HepG2 (cell line): ENCODE measurements around the gene WWTR1. TPM values are rescaled to one million over a fixed set of nuclear protein-coding genes. Genes with fewer than 3 reads are reported as not detected.

Experiments used
- ATAC-seq: fragments of 200-7000 bp; cut with Tn5 transposase; 3 replicates; pipeline ENCODE4 v1.9.1; 2020; ENCODE audit warnings: mild to moderate bottlenecking, moderate library complexity
- BruUV-seq: library from RNA; stranded (reverse); fragments of 400-500 nt; replicated peaks from 2 replicates; lab custom pipeline; 2021; lab: Mats Ljungman, UMichigan
- CTCF ChIA-PET: fragments of 300-600 bp; formaldehyde crosslinking; extraction: SDS; loops from one replicate; lab custom pipeline; 2021; ENCODE audit warnings: low total read pairs, inconsistent platforms, low intra/inter-chr PET ratio; lab: Yijun Ruan, JAX
- POLR2A ChIA-PET: fragments of 350-600 bp; sonication (Branson Sonifier 250); formaldehyde crosslinking; loops from one replicate; lab custom pipeline; 2020; ENCODE audit warnings: antibody characterized with exemption, inconsistent platforms; lab: Yijun Ruan, JAX
- DNase-seq: peaks from one replicate; pipeline ENCODE4 v3.0.0-alpha.2; 2015; ENCODE audit warnings: low spot score
- FAIRE-seq: peaks from 3 replicates; lab custom pipeline; 2011; peaks lifted over from hg19 to GRCh38; lab: Jason Lieb, UNC
- H2AFZ ChIP-seq: one replicate; pipeline ENCODE4 v1.6.1; 2011; ENCODE audit warnings: low read length, inconsistent platforms
- H3K27ac ChIP-seq: fragments of 300-600 bp; 3 replicates; pipeline ENCODE4 v1.8.0; 2011; ENCODE audit warnings: mixed run types, mild to moderate bottlenecking, mixed read lengths, low read length, inconsistent platforms; ENCODE audit not compliant: insufficient read depth; ENCODE audit errors: extremely low read length
- H3K27me3 ChIP-seq, 2 experiments: fragments of 200-600 bp in 1 of 2; 2 replicates in 1 of 2; 3 replicates in 1 of 2; pipeline versions ENCODE4 v1.6.0 to v1.8.0; 2011; ENCODE audit warnings: low read length in 2 of 2, mild to moderate bottlenecking in 2 of 2, moderate library complexity in 2 of 2, inconsistent platforms in 1 of 2; ENCODE audit not compliant: insufficient read depth in 2 of 2, control insufficient read depth in 1 of 2
- H3K36me3 ChIP-seq, 2 experiments: fragments of 200-600 bp in 1 of 2; replicated peaks in 1 of 2; 2 replicates in 1 of 2; 3 replicates in 1 of 2; pipeline versions ENCODE4 v1.5.1 to v1.8.0; 2011; ENCODE audit warnings: low read length in 2 of 2, inconsistent platforms in 1 of 2; ENCODE audit not compliant: insufficient read depth in 2 of 2, control insufficient read depth in 1 of 2
- H3K4me1 ChIP-seq: 2 replicates; pipeline ENCODE4 v1.5.1; 2012; ENCODE audit warnings: low read length, inconsistent platforms; ENCODE audit not compliant: insufficient read depth
- H3K4me2 ChIP-seq: 2 replicates; pipeline ENCODE4 v1.6.0; 2011; ENCODE audit warnings: low read depth, low read length, inconsistent platforms
- H3K4me3 ChIP-seq, 3 experiments: fragments of 200-600 bp in 1 of 3; sonication (generic), shearing (Covaris generic) in 1 of 3; replicated peaks in 1 of 3; 2 replicates each; pipeline ENCODE4 v1.5.1; 2011 to 2016; ENCODE audit warnings: low read length in 3 of 3, inconsistent platforms in 2 of 3, low read depth in 2 of 3, mild to moderate bottlenecking in 2 of 3, control low read depth in 1 of 3, mixed read lengths in 1 of 3; ENCODE audit not compliant: insufficient read depth in 1 of 3
- H3K79me2 ChIP-seq: one replicate; pipeline ENCODE4 v1.6.1; 2011; ENCODE audit warnings: low read length, inconsistent platforms; ENCODE audit not compliant: insufficient read depth
- H3K9ac ChIP-seq: 2 replicates; pipeline ENCODE4 v1.6.0; 2011; ENCODE audit warnings: mild to moderate bottlenecking, low read depth, low read length, inconsistent platforms; ENCODE audit not compliant: insufficient read depth
- H3K9me3 ChIP-seq: 2 replicates; pipeline ENCODE4 v1.5.1; 2012; ENCODE audit warnings: mild to moderate bottlenecking, low read length
- H4K20me1 ChIP-seq: 2 replicates; pipeline ENCODE4 v1.6.0; 2011; ENCODE audit warnings: inconsistent platforms, mild to moderate bottlenecking, low read length, moderate library complexity; ENCODE audit not compliant: insufficient read depth
- HNRNPLL ChIP-seq: fragments of 200-400 bp; formaldehyde crosslinking; IDR thresholded peaks from 2 replicates; pipeline ENCODE4 v1.6.1; 2017; ENCODE audit warnings: mild to moderate bottlenecking, low read depth, low read length; ENCODE audit not compliant: poor library complexity, severe bottlenecking
- HOXA5 ChIP-seq: sonication (generic); formaldehyde crosslinking; IDR thresholded peaks from 2 replicates; pipeline ENCODE4 v1.4.0; 2020; ENCODE audit warnings: missing genetic modification reagents
- MEF2D ChIP-seq: sonication (generic); formaldehyde crosslinking; IDR thresholded peaks from 2 replicates; pipeline ENCODE4 v1.5.1; 2020; ENCODE audit warnings: mild to moderate bottlenecking, missing genetic modification reagents
- NR2F2 ChIP-seq: IDR thresholded peaks from 2 replicates; pipeline ENCODE4 v1.6.1; 2012; ENCODE audit warnings: low read depth, inconsistent platforms, borderline replicate concordance
- RFXANK ChIP-seq: IDR thresholded peaks from 2 replicates; pipeline ENCODE4 v1.6.1; 2016
- ZBTB38 ChIP-seq: sonication (generic); formaldehyde crosslinking; IDR thresholded peaks from 2 replicates; pipeline ENCODE4 v1.5.1; 2020; ENCODE audit warnings: mild to moderate bottlenecking, missing genetic modification reagents
- ZBTB7B ChIP-seq: sonication (generic); formaldehyde crosslinking; IDR thresholded peaks from 2 replicates; pipeline ENCODE4 v1.4.0; 2020; ENCODE audit warnings: missing genetic modification reagents
- ZNF121 ChIP-seq: sonication (generic); formaldehyde crosslinking; IDR thresholded peaks from 2 replicates; pipeline ENCODE4 v1.5.0; 2020; ENCODE audit warnings: mild to moderate bottlenecking, missing genetic modification reagents
- ZNF468 ChIP-seq: sonication (generic); formaldehyde crosslinking; IDR thresholded peaks from 2 replicates; pipeline ENCODE4 v1.8.0; 2022; ENCODE audit warnings: mild to moderate bottlenecking, moderate library complexity, missing genetic modification reagents
- ZNF558 ChIP-seq: sonication (generic); formaldehyde crosslinking; IDR thresholded peaks from 2 replicates; pipeline ENCODE4 v1.9.0; 2022; ENCODE audit warnings: mild to moderate bottlenecking, missing genetic modification reagents, borderline replicate concordance
- WGBS: methylation state at CpG from one replicate; pipeline ENCODE4 v1.1.6; 2017; ENCODE audit warnings: low lambda C conversion rate; 5-methylcytosine and 5-hydroxymethylcytosine counted together
- in situ Hi-C: cut with HindIII; loops from 2 replicates; pipeline ENCODE4 v1.10.0; 2017; ENCODE audit warnings: low pct_unique_long_range_greater_than_20kb; ENCODE audit not compliant: extremely low pct_ligation_motif_present
- intact Hi-C: fragments of 100-400 bp; cut with micrococcal nuclease; formaldehyde crosslinking; loops from one replicate; pipeline ENCODE4 v1.10.0; 2022; ENCODE audit not compliant: unreplicated experiment
- polyA plus RNA-seq, 8 experiments: library from polyadenylated mRNA; depleted of rRNA in 3 of 8; stranded (reverse) in 7 of 8; unstranded in 1 of 8; fragments of >200 nt; fragmentation: Illumina TruSeq in 4 of 8; extraction: Trizol in 4 of 8; gene quantifications; 2 replicates each; pipeline versions ENCODE4 v1.2.1 to v1.2.3, GENCODE V29; 2011 to 2016; ENCODE audit warnings: low read depth in 4 of 8, missing spikeins in 1 of 8, mixed read lengths in 1 of 8; ENCODE audit not compliant: insufficient read depth in 1 of 8
- total RNA-seq, 5 experiments: library from RNA; depleted of rRNA; stranded (reverse); fragments of >200 nt; fragmentation: Illumina TruSeq; extraction: Trizol; gene quantifications; 2 replicates each; pipeline ENCODE4 v1.2.3, GENCODE V29; 2016; ENCODE audit warnings: low read depth in 1 of 5

WWTR1 gene
- total and polyA plus RNA-seq, 2 of the 13 experiments (the other 11 are each of a cell fraction or from before 2014, with no cell fraction given) = 19.7 to 139 TPM

DNA sequence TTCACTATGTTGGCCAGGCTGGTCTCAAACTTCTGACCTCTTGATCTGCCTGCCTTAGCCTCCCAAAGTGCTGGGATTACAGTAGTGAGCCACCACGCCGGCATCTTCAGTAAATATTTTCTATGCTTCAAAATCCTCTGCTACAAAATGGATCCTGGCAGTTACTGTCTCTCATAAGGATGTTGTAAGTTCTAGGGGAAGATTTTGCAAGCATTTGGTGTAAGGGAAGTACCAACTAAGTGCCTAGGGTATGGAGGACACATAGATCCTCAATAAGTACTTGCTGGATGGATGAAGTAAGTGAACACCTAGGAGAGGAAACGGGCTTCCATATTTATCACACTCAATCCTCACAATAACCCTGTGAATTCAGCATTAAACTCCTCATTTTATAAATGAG, 176.8 kb downstream of the WWTR1 start:
- Histone ChIP-seq H3K36me3 (no peaks in the 10 kb centered on the region), H3K9ac (no peak overlapping the region), H3K27ac (no peak overlapping the region), H3K79me2 (no peaks in the 10 kb centered on the region), H4K20me1 (no peaks in the 10 kb centered on the region), H2AFZ (no peak overlapping the region), H3K27me3 (no peaks in the 10 kb centered on the region), H3K9me3 (no peaks in the 10 kb centered on the region), H3K4me1 (peaks cover 19% of the 10 kb centered on the region), H3K4me2 (no peak overlapping the region), H3K4me3 (no peak overlapping the region)
- FAIRE-seq (no peak), DNase-seq (no peak), ATAC-seq (no peak)
- CTCF ChIA-PET = interaction anchor here (0.7 to 2.1 kb wide), 7 partner anchors 86 to 526 kb away, joined by 3 to 37 read pairs (median 4); no protein-coding TSS in a partner anchor
- TF ChIP-seq ZBTB7B (no peak), ZNF121 (no peak), NR2F2 (no peak), ZNF468 (CRISPR knock-in tag) (no peak), ZBTB38 (CRISPR knock-in tag) (no peak), HNRNPLL (no peak), ZNF558 (CRISPR knock-in tag) (no peak), MEF2D (CRISPR knock-in tag) (no peak), HOXA5 (CRISPR knock-in tag) (no peak), RFXANK (CRISPR knock-in tag) (no peak)
- WGBS = 93% methylated on average over 3 of the region's 3 CpGs
- POLR2A ChIA-PET = interaction anchor here (0.6 to 2.7 kb wide), 5 partner anchors 80 to 113 kb away, joined by 3 to 13 read pairs (median 4); partner anchors contain the start of gene TM4SF1
- BruUV-seq = no TSS peak
- intact Hi-C loops (loop anchor here (2.0 to 10.0 kb wide), 3 partner anchors 109 to 360 kb away; no protein-coding TSS in a partner anchor), in situ Hi-C loops (loop anchor here (5.0 to 10.0 kb wide), 3 partner anchors 129 to 526 kb away; partner anchors contain the start of gene HPS3)
